ENCODE data around the gene DAB2IP. TPM values are rescaled to one million over a fixed set of nuclear protein-coding genes. Genes with fewer than 3 reads are reported as not detected.

DAB2IP gene
- polyA plus RNA-seq, 1 donor (not counting 4 experiments of a cell fraction or from before 2014, with no cell fraction given): 28.6 TPM

DNA sequence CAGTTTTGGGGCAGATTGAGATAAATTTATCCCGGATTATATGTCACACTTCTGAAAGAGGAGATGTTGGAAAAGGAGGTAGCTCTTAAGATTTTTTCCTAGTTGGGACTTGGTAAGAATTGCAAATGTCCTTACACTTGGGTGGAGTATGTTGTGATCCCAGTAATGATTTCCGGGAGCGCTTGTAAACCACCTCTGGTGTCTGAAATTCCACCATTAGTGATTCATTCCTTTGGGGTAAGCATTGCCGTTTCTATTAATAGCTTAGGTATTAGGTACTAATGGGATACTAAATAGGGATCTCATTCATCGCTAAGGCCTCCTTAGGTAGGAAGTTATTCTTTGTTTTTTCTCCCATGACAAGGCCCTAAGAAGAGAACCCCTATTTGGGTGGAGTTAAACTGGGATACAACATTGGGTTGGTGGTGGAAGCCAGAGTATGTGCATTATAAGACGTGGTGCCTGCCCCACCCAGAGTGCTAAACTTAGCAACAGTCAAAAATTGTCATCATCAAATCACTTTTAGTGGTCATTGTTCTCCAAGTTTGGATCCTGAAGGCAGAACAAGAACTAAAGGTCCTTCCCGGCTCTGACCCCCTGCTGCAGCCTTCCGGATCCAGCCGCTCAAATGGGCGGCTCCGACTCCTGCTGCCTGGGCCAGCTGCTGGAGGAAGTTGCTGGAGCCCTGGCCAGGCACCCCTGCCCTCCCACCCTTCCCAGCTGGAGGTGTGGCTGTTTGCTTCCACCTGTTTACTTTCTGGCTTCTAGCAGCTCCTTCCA is 31.7 kb upstream of the DAB2IP start:
- FAIRE-seq: no peak
- Histone ChIP-seq H3K4me1 (ENCODE audit: control insufficient read depth, extremely low read depth, insufficient read depth, low read length) (no peaks in the 10 kb centered on the region), H2AFZ (ENCODE audit: control insufficient read depth, low read length) (no peak overlapping the region), H3K79me2 (ENCODE audit: control insufficient read depth, insufficient read depth, low read length) (no peaks in the 10 kb centered on the region), H4K20me1 (ENCODE audit: control insufficient read depth, extremely low read depth, insufficient read depth, low read length) (no peaks in the 10 kb centered on the region), H3K27ac (ENCODE audit: control insufficient read depth, insufficient read depth, low read length) (no peak overlapping the region), H3K9me1 (ENCODE audit: control insufficient read depth, extremely low read depth, insufficient read depth, low read length) (no peaks in the 10 kb centered on the region), H3K9ac (ENCODE audit: control insufficient read depth, extremely low read depth, insufficient read depth, low read length) (no peak overlapping the region), H3K36me3 (ENCODE audit: control insufficient read depth in 2 of 2, extremely low read depth in 1 of 2, insufficient read depth in 2 of 2, low read length in 2 of 2) (no peaks in the 10 kb centered on the region), H3K9me3 (ENCODE audit: control insufficient read depth, low read depth, low read length) (no peaks in the 10 kb centered on the region), H3K4me2 (ENCODE audit: control insufficient read depth, extremely low read depth, insufficient read depth, low read depth, low read length) (no peak overlapping the region), H3K27me3 (ENCODE audit: control insufficient read depth, extremely low read depth, insufficient read depth, low read length) (peaks cover 4% of the 10 kb centered on the region), H3K4me3 (ENCODE audit: control insufficient read depth in 2 of 3, extremely low read depth in 1 of 3, insufficient read depth in 2 of 3, low read depth in 1 of 3, low read length in 3 of 3) (no peak overlapping the region)
- dilution Hi-C loops (cut with MboI; ENCODE audit: extremely low pct_ligation_motif_present, low sequenced_read_pairs): no loop called here
- TF ChIP-seq, protein P1, sequence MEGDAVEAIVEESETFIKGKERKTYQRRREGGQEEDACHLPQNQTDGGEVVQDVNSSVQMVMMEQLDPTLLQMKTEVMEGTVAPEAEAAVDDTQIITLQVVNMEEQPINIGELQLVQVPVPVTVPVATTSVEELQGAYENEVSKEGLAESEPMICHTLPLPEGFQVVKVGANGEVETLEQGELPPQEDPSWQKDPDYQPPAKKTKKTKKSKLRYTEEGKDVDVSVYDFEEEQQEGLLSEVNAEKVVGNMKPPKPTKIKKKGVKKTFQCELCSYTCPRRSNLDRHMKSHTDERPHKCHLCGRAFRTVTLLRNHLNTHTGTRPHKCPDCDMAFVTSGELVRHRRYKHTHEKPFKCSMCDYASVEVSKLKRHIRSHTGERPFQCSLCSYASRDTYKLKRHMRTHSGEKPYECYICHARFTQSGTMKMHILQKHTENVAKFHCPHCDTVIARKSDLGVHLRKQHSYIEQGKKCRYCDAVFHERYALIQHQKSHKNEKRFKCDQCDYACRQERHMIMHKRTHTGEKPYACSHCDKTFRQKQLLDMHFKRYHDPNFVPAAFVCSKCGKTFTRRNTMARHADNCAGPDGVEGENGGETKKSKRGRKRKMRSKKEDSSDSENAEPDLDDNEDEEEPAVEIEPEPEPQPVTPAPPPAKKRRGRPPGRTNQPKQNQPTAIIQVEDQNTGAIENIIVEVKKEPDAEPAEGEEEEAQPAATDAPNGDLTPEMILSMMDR (optimal IDR thresholded peaks at IDR 0.05 in 1 of 3, IDR thresholded peaks at IDR 0.05 in 1 of 3, conservative IDR thresholded peaks at IDR 0.05 in 1 of 3; ENCODE audit: extremely low read depth in 1 of 3, insufficient read depth in 2 of 3, low read length in 3 of 3): no peak
- TF ChIP-seq EZH2 (IDR thresholded peaks at IDR 0.05; ENCODE audit: low read length): no peak
- DNase-seq (ENCODE audit: low read depth, low spot score): no peak

DNA sequence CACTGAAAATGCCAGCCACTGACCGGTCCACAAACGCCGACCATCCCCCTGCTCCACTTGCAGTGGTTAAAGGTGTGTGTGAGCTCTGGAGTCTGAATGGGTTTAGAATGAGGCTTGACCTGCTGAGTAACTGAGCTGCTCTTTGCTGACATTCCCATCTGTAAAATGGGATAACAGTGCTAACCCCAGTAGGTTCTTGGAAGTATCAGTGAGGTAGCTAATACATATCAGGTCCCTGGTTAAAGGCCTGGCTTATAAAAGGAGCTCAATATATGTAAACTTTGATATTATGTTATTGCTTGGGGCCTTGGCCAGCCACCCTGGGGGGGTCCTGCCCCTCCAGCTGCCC is 31.1 kb upstream of the DAB2IP start:
- H3K9ac ChIP-seq (ENCODE audit: control insufficient read depth, extremely low read depth, insufficient read depth, low read length): no peak overlapping the region
- H3K9me1 ChIP-seq (ENCODE audit: control insufficient read depth, extremely low read depth, insufficient read depth, low read length): no peaks in the 10 kb centered on the region
- H3K27me3 ChIP-seq (ENCODE audit: control insufficient read depth, extremely low read depth, insufficient read depth, low read length): peaks cover 4% of the 10 kb centered on the region
- DNase-seq (ENCODE audit: low read depth, low spot score): no peak
- H3K27ac ChIP-seq (ENCODE audit: control insufficient read depth, insufficient read depth, low read length): no peak overlapping the region
- dilution Hi-C loops (cut with MboI; ENCODE audit: extremely low pct_ligation_motif_present, low sequenced_read_pairs): no loop called here
- H3K4me3 ChIP-seq (ENCODE audit: control insufficient read depth in 2 of 3, extremely low read depth in 1 of 3, insufficient read depth in 2 of 3, low read depth in 1 of 3, low read length in 3 of 3): no peak overlapping the region
- no peaks in the 10 kb centered on the region for H4K20me1 ChIP-seq (ENCODE audit: control insufficient read depth, extremely low read depth, insufficient read depth, low read length)
- no peaks in the 10 kb centered on the region for H3K9me3 ChIP-seq (ENCODE audit: control insufficient read depth, low read depth, low read length)
- no peak overlapping the region for H3K4me2 ChIP-seq (ENCODE audit: control insufficient read depth, extremely low read depth, insufficient read depth, low read depth, low read length)
- H3K4me1 ChIP-seq (ENCODE audit: control insufficient read depth, extremely low read depth, insufficient read depth, low read length): no peaks in the 10 kb centered on the region
- TF ChIP-seq EZH2 (IDR thresholded peaks at IDR 0.05; ENCODE audit: low read length): no peak
- TF ChIP-seq, protein P1 (optimal IDR thresholded peaks at IDR 0.05 in 1 of 3, IDR thresholded peaks at IDR 0.05 in 1 of 3, conservative IDR thresholded peaks at IDR 0.05 in 1 of 3; ENCODE audit: extremely low read depth in 1 of 3, insufficient read depth in 2 of 3, low read length in 3 of 3): no peak
- H2AFZ ChIP-seq (ENCODE audit: control insufficient read depth, low read length): no peak overlapping the region
- no peak for FAIRE-seq
- no peaks in the 10 kb centered on the region for H3K79me2 ChIP-seq (ENCODE audit: control insufficient read depth, insufficient read depth, low read length)
- H3K36me3 ChIP-seq (ENCODE audit: control insufficient read depth in 2 of 2, extremely low read depth in 1 of 2, insufficient read depth in 2 of 2, low read length in 2 of 2): no peaks in the 10 kb centered on the region
